HG03442 (cell line): ENCODE results near the gene ADAMTSL4.
"Not testable (repeated sequence)": the region's sequence is repeated elsewhere in the genome, so short reads cannot be mapped to it uniquely, and the experiment has no call there.

Experiments
- ATAC-seq: cut with Tn5 transposase; IDR thresholded peaks from one replicate; pipeline ENCODE4 v1.9.1; 2021; ENCODE audit warnings: mild to moderate bottlenecking, moderate library complexity; ENCODE audit not compliant: unreplicated experiment

ADAMTSL4 gene

GRCh38 chr1:150565240-150565991 is 16.2 kb downstream of the ADAMTSL4 start:
- not testable (repeated sequence) for ATAC-seq

- no peak for ATAC-seq
Measured at GRCh38 chr1:150566589-150567340, 17.6 kb downstream of the ADAMTSL4 start.

GRCh38 chr1:150567341-150567716 is 18.1 kb downstream of the ADAMTSL4 start:
- ATAC-seq = no peak

DNA sequence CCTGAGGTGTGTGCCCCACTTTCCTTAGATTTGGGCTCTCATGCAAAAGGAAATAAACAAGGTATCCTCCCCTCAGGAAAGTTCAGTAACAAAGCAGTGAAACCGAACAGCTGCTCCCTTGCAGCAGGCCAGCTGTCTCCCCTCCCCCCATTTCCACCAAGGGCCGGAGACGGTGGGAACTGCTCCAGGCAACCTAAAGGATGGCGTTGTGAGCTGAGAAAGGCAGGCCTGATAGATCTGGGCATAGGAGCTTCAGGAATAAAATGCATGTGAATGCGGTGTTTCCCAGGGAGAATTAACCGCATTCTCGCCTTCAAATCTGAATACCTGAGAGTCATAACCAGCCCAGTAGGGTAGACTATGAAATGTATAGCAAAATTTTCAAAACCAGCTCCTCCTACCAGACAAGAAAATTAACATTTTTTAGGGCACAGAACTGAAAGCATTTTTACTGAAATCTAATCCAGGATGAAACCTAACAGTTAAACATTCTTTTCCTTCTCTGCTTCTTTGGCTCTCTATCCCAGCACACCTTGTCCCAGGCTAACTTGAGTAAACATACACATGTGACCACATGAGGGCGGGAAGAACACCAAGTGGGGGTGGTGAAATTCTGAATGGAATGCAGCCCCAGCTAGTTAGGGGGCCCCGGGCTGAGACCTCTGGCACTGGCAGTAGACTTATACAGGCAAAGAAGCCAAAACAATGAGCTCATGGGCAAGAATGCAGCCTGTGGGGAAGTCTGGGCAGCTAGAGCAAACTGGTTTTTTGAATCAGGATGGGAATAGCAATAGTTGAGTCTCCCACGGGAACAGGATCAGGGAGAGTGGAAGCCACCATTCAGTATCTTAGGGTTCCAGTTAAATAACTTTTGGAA is 18.7 kb downstream of the ADAMTSL4 start:
- ATAC-seq = no peak

- no peak for ATAC-seq
Measured at GRCh38 chr1:150568594-150568966, 19.4 kb downstream of the ADAMTSL4 start.

DNA sequence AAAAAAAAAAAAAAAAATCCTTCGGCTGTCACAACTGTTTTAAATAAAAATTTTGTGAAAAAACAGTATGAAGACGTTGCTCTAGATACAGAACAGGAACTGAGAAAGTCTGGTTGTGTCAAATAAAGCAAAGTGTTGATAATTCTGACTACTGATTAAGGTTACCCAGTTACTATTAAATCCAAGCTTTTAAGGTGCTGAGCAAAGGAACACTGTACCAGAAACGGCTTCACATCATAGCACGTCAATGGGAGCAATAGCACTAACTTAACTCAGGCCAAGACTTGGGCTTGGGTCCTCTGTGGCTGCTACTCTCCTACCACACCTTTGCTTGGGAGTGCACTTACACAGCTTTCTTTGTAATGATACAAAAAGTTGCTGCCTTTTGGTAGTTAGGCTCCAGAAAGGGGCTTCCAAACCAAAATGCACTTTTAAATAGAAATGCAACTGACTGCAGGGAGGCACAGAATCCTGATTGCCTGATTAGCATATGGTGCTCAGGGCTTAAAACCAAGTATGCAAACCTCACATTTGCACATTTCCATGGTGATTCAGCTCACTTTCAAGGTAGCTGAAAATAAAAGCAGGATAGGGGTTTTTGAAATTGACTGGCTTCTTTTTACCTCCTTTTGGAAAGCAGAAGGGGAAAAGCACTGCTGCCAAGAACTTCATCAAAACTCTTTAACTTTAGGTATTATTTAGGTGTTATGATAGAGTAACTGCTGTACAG is 23.9 kb downstream of the ADAMTSL4 start:
- ATAC-seq = no peak

DNA sequence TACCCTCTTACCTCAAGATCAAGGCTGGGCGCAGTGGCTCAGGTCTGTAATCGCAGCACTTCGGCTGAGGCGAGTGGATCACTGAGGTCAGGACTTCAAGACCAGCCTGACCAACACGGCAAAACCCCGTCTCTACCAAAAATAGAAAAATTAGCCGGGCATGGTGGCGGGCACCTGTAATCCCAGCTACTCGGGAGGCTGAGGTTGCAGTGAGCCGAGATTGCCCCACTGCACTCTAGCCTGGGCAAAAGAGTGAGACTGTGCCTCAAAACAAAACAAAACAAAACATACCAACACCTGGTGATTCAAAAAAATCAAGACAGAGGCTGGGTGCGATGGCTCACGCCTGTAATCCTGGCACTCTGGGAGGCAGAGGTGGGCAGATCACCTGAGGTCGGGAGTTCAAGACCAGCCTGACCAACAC is 24.5 kb downstream of the ADAMTSL4 start:
- ATAC-seq = not testable (repeated sequence)

DNA sequence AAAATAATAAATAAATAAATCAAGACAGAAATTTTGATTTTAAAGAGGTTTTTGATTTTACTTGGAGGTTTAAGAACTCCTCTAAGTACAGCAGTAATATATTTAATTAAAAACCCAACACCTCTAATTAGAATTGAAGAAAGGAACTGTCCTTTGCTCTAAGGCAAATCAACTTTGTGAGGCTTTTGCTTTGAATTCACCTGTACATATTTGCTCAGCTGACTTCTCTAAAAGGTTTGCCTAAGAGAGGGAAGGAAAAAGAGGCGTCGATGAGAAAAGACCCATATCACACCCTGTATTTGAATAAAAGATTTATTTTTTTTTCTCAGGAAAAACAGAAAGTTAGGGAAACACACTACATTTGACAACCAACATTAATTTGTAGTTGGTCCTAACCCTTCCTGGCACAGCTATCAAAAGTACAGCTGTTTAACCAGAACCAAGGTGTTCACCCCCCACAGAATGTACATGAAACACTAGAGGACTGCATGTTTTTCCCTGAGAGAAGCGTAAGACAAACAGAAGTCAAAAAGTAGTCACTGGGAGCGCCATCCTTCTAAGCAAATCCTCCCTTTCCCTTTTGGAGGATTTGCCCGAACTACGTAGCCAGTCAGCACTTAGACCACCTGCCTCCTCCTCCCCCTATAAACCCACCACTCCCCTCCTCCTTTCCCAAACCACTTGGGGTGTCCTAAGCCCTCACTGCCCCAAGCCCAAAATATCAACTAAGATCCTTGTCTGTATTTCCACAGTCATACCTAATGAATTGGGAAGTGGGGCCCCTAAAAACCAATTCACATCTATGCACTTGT is 25.3 kb downstream of the ADAMTSL4 start:
- no peak for ATAC-seq

GRCh38 chr1:150575072-150575489 is 25.9 kb downstream of the ADAMTSL4 start:
- no peak for ATAC-seq

DNA sequence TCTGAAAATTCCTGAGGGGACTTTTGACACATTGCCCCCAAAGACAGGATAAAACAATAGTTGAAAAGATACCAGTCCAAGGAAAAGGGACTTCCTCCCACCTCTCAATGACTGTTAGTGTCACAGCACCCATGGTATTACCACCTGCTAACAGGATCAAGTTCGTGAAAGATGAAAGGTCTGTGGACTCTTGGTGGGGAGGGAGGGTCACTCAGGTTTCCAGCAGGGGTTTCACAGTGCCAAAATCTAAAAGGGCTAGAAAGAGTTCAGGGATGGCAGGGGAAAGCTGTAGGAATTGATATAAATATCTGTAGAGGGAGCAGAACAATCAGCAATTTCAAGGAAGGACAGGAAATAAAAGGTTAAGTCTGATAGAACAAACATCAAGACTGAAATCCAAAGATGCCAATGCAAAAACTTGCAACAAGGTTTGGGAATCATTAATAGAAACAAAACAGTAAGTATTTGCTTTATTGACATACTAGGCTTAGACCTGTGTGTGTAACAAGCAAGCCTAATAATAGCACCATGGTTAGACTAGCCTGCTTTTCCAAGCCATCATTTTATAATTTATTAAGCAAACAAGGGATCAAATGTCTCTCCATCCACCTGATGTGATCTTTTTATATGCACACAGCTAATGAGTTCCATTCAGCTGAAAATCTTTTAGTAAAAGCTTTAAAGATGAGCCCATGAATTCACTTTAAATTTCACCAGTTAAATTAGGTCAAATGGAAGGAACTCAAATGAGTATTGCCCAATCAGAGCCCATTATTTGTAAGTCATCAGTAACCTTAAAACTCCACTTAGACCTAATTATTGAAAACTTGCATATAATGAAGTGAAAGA is 26.5 kb downstream of the ADAMTSL4 start:
- no peak for ATAC-seq

GRCh38 chr1:150576367-150576711 is 27.1 kb downstream of the ADAMTSL4 start:
- ATAC-seq = no peak

DNA sequence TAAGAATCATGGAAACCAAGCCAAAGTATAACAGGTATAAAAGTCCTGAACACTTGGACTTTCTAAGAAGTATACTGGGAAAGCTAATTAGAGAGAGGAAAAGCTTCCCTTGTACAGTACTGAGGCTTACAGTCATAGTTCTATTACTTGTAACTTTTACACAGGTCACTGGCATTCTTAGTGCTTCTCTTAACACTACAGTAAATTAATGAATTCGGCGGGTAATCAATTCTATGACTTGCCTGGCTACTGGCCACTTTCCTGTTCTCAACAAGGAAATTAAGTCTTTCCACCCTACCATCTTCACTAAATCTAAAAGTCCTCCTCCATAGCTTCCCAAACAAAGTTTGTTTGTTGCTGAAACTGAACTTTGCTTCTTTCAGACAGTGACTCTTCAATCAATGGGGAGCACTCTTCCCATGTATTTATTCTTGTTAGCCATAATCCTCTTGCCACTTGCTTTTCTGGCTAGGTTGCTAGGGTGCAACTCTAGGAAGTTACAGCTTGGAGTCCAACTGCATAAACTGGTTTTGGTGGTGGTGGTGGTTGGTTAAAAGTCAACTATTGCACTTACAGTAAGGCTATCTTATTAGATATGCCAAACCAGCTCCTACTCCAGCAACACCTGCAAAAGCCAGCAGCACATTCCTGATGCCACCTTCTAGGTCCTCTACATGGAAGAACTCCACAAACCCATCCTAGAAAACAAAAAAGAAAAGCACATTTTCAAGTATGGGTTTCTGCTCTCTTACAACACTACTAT is 27.8 kb downstream of the ADAMTSL4 start:
- no peak for ATAC-seq

GRCh38 chr1:150577557-150578271 is 28.5 kb downstream of the ADAMTSL4 start:
- no peak for ATAC-seq

- no peak for ATAC-seq
Measured at GRCh38 chr1:150578272-150579109, 29.3 kb downstream of the ADAMTSL4 start.

DNA sequence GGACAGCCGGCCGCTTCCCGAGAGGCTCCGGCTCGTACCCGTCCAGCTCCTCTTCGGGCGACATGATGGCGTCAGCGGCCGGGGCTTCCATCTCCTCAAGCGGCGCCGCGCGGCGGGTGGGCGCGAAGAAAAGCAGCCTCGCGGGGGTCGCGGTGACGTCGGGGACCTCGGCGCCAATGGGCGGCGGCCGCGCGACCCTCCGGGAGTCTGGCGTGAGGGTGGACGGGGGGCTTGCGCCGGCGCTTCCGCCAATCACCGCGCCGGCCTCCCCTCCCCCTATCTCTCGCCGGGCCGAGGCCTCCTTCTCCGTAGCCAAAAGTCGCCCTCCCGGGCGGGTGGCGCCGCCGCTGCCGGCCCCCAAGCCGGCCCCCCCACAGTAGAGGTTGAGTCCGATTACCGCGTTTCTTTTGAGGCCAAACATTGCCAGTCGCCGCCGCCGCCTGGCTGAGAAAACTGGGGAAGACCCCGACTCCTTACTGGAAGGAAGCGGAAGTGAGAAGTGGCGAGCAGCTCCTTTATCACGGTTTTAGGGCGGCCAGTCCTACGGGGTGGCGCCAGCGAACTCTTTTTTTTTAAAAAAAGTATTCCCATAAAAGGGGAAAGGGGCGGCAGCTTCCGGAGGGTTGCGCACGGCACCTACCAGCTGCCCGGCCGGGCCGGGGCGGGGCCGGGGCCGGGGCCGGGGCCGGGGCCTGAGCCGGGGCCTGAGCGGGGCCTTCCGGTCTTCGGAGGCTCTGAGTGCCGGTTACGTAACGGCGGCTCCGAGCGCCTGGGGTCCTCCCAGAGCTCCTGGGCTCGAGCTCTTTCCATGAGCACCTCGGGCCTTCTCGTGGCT is 30.1 kb downstream of the ADAMTSL4 start, which contains the start of gene MCL1:
TSS of gene MCL1 (minus strand) at position 501 of the 835 bp plus-strand sequence. CDS start at position 421, 80 bp downstream.
- peak; percentile 87 for ATAC-seq
